Neutrophil (primary cell): ENCODE data around the gene UMAD1.

ENCODE experiments used
- H3K27ac ChIP-seq: fragments of 200-600 bp; sonication (generic); 2 replicates; pipeline ENCODE4 v1.5.1; 2016; ENCODE audit warnings: mild to moderate bottlenecking, moderate library complexity
- H3K27me3 ChIP-seq: fragments of 200-600 bp; sonication (generic); 2 replicates; pipeline ENCODE4 v1.6.0; 2016; ENCODE audit warnings: mild to moderate bottlenecking
- H3K36me3 ChIP-seq: fragments of 200-600 bp; sonication (generic); 2 replicates; pipeline ENCODE4 v1.5.1; 2017
- H3K4me1 ChIP-seq, 2 experiments: fragments of 200-600 bp in 1 of 2; sonication (generic) in 1 of 2; 1 replicate in 1 of 2; 2 replicates in 1 of 2; pipeline versions ENCODE4 v1.5.1 to v1.6.1; 2013 to 2016; ENCODE audit warnings: low read depth in 1 of 2, low read length in 1 of 2, mild to moderate bottlenecking in 1 of 2, moderate library complexity in 1 of 2; ENCODE audit not compliant: control insufficient read depth in 1 of 2, insufficient read depth in 1 of 2
- H3K4me3 ChIP-seq, 2 experiments: fragments of 200-600 bp in 1 of 2; sonication (generic) in 1 of 2; 1 replicate in 1 of 2; 2 replicates in 1 of 2; pipeline ENCODE4 v1.5.1; 2013 to 2016; ENCODE audit warnings: low read depth in 1 of 2, low read length in 1 of 2, mild to moderate bottlenecking in 1 of 2, moderate library complexity in 1 of 2
- H3K9me3 ChIP-seq: fragments of 200-600 bp; sonication (generic); 2 replicates; pipeline ENCODE4 v1.5.1; 2016
- CTCF ChIP-seq: fragments of 200-600 bp; sonication (generic); IDR thresholded peaks from 2 replicates; pipeline ENCODE4 v1.5.1; 2016; ENCODE audit warnings: antibody characterized with exemption

UMAD1 gene

GRCh38 chr7:7862393-7862792, 221.8 kb downstream of the UMAD1 start:
- Histone ChIP-seq H3K9me3 (no peaks in the 10 kb centered on the region), H3K4me3 (no peak overlapping the region), H3K27me3 (no peaks in the 10 kb centered on the region), H3K4me1 (no peaks in the 10 kb centered on the region), H3K36me3 (no peaks in the 10 kb centered on the region), H3K27ac (no peak overlapping the region)
- no peak for TF ChIP-seq CTCF

- peak overlapping the region in 1 of 2 experiments; percentile 9 for H3K4me3 ChIP-seq
- peak overlapping the region; percentile 62 for H3K27ac ChIP-seq
- no peak for TF ChIP-seq CTCF
- no peaks in the 10 kb centered on the region for H3K36me3 ChIP-seq
- peaks cover 15 to 16% of the 10 kb centered on the region in 2 experiments for H3K4me1 ChIP-seq
- no peaks in the 10 kb centered on the region for H3K27me3 ChIP-seq
- no peaks in the 10 kb centered on the region for H3K9me3 ChIP-seq
Observed at GRCh38 chr7:7867846-7868571, 227.5 kb downstream of the UMAD1 start.

- TF ChIP-seq CTCF, result no peak
- Histone ChIP-seq H3K36me3 (no peaks in the 10 kb centered on the region), H3K27me3 (no peaks in the 10 kb centered on the region), H3K27ac (peak overlapping the region; percentile 62), H3K9me3 (no peaks in the 10 kb centered on the region), H3K4me1 (peaks cover 15 to 16% of the 10 kb centered on the region in 2 experiments), H3K4me3 (peak overlapping the region in 1 of 2 experiments; percentile 9)
Observed at GRCh38 chr7:7868572-7868899, 228.0 kb downstream of the UMAD1 start.

- Histone ChIP-seq H3K9me3 (no peaks in the 10 kb centered on the region), H3K36me3 (no peaks in the 10 kb centered on the region), H3K27me3 (no peaks in the 10 kb centered on the region), H3K4me1 (peaks cover 15 to 16% of the 10 kb centered on the region in 2 experiments), H3K4me3 (no peak overlapping the region), H3K27ac (peak overlapping the region; percentile 62)
- TF ChIP-seq CTCF, result no peak
Observed at GRCh38 chr7:7869036-7869435, 228.5 kb downstream of the UMAD1 start.

GRCh38 chr7:7869651-7870050, 229.1 kb downstream of the UMAD1 start:
- Histone ChIP-seq H3K4me1 (peaks cover 15 to 16% of the 10 kb centered on the region in 2 experiments), H3K4me3 (no peak overlapping the region), H3K27me3 (no peaks in the 10 kb centered on the region), H3K9me3 (no peaks in the 10 kb centered on the region), H3K36me3 (no peaks in the 10 kb centered on the region), H3K27ac (no peak overlapping the region)
- TF ChIP-seq CTCF, result no peak
